Subcutaneous adipose tissue (tissue), 4 donors: Measurements from ENCODE around the gene HPRT1. TPM values are rescaled to one million over a fixed set of nuclear protein-coding genes. Genes with fewer than 3 reads are reported as not detected.

Experiments
- CTCF ChIP-seq: fragments of 450-650 bp; IDR thresholded peaks from one replicate; pipeline ENCODE4 v1.5.1; 2016; ENCODE audit warnings: low read depth, mild to moderate bottlenecking, control low read depth, antibody characterized with exemption, moderate library complexity
- total RNA-seq, 4 donors: library from RNA; depleted of rRNA; stranded (reverse); fragments of >200 nt; gene quantifications; one replicate each; pipeline ENCODE4 v1.1.0, GENCODE V29; 2016

Gene HPRT1
- total RNA-seq, 4 donors from 2014 or later, result 11.3 to 25.4 (median 13.3) TPM

- TF ChIP-seq CTCF, result no peak
Measured at GRCh38 chrX:134457708-134458107, 2.3 kb upstream of the HPRT1 start.

GRCh38 chrX:134459683-134460004, 321 bp upstream of the HPRT1 start:
- TF ChIP-seq CTCF, result no peak

- TF ChIP-seq CTCF, result no peak
Measured at GRCh38 chrX:134460862-134461220, 876 bp downstream of the HPRT1 start.

GRCh38 chrX:134461437-134461836, 1.5 kb downstream of the HPRT1 start:
- TF ChIP-seq CTCF, result no peak

GRCh38 chrX:134462927-134463326, 3.0 kb downstream of the HPRT1 start:
- TF ChIP-seq CTCF, result no peak

GRCh38 chrX:134469486-134469885, 9.5 kb downstream of the HPRT1 start:
- no peak for TF ChIP-seq CTCF

GRCh38 chrX:134470013-134470412, 10.0 kb downstream of the HPRT1 start:
- no peak for TF ChIP-seq CTCF

- TF ChIP-seq CTCF, result no peak
Measured at GRCh38 chrX:134472041-134472440, 12.1 kb downstream of the HPRT1 start.
